GM18505 (cell line): Measurements from ENCODE around the gene MRFAP1.
"Not testable (repeated sequence)": the region's sequence is repeated elsewhere in the genome, so short reads cannot be mapped to it uniquely, and the experiment has no call there.

ENCODE experiments used
- ATAC-seq: cut with Tn5 transposase; IDR thresholded peaks from one replicate; pipeline ENCODE4 v1.9.1; 2021; ENCODE audit not compliant: unreplicated experiment
- POLR2A ChIP-seq: IDR thresholded peaks from 4 replicates; pipeline ENCODE4 v1.6.1; 2011; ENCODE audit warnings: borderline replicate concordance; ENCODE audit not compliant: insufficient read depth, insufficient read length; ENCODE audit errors: extremely low read depth

Gene MRFAP1

DNA sequence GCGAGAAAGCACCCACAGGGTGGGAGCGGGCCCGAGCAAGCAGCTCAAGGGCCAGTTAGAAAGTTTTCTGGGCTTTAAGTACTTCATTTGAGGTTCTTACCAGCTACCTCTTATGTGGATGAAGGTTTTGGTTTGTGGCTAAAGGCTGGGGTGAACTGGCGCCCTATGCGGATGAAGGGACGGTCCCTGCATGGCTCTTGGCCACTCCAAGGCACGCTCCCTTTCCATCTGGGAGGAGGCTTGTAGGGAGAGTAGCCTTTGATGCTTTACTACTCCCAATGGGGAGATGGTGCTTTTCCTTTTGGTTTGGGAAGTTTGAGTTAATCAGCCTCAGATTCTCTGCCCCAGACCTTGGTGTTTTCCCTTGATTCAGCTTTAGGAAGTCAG is 17.7 kb downstream of the MRFAP1 start:
- no peak for TF ChIP-seq POLR2A
- no peak for ATAC-seq

DNA sequence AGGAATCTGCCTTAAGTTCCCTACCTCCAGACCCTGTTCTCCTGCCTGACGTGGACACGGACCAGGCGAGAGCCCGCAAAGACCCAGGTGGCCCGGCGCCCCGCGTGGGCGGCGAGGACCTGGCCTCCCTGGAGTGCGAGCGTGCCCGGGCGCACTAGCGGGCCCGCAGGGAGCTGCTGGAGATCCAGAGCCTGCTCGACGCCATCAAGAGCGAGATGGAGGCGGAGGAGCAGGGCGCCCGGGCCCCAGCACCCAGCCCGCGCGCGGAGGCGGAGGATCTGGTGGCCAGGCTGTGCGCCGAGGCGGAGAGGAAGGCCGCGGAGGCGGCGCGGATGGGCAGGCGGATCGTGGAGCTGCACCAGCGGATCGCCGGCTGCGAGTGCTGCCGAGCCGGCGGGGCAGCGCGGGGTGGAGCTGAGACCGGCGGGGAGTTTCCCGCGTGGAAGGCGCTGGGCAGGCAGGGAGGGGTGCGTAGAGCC is 18.2 kb downstream of the MRFAP1 start:
- no peak for TF ChIP-seq POLR2A
- ATAC-seq: no peak

DNA sequence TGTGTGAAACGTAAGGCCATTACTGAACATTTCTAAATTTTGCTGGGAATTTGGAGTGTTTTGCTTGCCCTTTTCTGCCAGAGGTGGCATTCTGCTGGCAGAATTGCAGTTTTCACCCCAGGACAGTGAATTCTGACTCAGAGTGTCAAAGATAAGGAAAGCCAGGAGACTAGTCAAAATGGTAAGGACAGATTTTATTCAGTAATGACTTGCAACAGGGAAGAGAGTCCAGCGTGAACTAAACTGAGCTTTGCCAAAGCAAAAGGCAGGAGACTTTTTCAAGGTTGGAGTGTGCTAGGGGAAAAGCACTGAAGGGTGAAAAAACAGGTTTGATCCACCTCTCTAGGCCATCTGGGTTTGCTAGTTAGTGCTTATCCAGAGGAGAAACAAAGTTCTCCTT is 19.4 kb downstream of the MRFAP1 start:
- no peak for TF ChIP-seq POLR2A
- ATAC-seq: no peak

DNA sequence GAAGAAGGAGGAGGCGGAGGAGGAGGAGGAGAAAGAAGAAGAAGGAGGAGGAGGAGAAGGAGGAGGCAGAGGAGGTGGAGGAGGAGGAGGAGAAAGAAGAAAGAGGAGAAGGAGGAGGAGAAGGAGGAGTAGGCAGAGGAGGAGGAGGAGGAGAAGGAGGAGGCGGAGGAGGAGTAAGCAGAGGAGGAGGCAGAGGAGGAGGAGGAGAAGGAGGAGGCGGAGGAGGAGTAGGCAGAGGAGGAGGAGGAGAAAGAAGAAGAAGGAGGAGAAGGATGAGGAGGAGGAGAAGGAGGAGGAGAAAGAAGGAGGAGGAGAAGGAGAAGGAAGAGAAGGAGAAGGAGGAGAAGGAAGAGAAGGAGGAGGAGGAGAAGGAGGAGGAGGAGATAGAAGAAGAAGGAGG is 19.9 kb downstream of the MRFAP1 start:
- no peak for TF ChIP-seq POLR2A
- no peak for ATAC-seq

DNA sequence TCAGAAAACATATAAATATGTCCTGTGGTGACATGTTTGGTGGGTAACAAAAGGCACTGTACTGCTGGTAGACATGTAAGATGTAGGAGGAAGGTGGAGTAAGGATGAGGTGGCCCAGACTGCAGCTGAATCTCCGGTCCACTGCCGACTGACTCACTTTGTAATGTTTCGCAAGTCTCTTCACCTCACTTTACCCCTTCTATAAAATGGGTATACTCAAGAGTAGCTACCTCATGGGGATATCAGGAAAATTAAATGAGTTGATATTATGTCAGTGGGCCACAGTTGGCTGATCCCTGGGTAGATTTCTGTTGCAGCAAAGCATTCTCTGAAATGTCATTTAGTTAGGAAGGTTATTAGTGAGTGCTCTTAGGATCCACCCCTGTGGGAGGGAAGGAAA is 22.1 kb downstream of the MRFAP1 start:
- ATAC-seq: no peak
- no peak for TF ChIP-seq POLR2A

DNA sequence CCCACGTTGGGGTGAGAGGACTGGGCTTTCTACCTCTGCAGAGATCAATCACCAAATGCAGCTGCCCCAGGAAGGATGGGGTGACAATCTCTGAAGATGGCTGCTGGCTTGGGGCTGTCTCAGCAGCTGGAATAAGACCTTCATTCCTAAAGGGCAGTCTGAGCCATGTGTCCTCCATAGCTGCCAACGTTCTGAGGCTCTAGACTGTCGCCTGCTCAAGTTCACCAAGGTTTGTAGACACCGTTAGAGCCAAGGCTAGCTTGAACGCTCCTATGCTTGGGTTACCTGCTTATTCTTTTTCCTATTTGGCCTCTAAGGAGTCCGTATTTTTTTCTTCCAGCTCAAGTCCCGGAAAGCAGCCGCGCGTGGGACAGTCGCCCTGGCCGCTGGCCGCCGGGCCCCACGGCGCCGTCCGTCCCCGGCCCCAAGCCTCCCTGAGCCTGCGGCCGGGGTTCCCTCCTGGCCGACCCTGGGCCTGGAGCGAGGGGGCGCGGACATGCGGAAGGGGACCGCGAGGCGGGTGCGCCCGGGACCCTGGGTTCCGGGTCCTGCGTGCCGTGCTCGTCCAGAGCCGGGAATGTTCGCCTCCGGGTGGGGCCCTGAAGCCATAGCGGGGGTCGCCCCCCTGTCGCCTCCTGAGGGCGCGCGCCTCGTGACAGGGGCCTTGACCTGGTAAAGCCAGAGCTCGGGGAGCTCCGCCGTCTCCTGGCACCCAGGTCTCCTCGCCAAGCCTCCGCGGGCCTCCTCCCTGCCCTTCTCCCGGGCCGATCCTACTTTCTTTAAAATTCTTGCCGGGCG is 23.3 kb downstream of the MRFAP1 start:
- ATAC-seq: no peak
- no peak for TF ChIP-seq POLR2A

DNA sequence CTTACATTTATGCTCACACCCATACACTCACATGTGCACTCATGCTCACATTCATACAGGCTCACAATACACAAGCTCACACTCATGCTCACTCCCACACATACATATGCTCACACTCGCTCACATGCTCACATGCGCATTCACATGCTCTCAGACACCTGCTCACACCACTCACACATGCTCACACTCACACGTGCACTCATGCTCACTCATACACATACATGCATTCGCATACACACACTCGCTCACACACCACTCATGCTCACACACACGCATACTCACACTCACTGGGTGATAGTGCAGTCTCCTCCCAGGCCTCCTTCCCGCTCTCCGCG is 24.8 kb downstream of the MRFAP1 start:
- TF ChIP-seq POLR2A: no peak
- ATAC-seq: no peak

DNA sequence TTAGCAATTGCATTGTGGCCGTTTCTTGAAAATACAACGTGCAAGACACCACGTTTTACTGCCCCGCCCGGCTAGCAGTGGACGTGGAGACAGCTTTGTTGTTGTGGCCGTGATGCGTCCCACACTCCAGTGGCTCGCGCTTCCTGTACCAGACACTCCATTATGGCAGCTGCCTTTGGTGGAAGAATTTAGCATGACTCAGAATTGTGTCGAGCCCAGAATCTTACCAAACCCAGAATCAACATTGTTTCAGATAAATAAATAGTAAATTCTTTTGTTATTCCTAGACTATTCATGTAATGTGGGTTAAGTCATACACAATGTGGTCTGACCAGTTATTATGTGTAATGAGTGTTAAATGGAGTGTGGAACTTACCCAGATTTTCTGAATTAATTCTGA is 27.9 kb downstream of the MRFAP1 start:
- TF ChIP-seq POLR2A: no peak
- ATAC-seq: no peak

DNA sequence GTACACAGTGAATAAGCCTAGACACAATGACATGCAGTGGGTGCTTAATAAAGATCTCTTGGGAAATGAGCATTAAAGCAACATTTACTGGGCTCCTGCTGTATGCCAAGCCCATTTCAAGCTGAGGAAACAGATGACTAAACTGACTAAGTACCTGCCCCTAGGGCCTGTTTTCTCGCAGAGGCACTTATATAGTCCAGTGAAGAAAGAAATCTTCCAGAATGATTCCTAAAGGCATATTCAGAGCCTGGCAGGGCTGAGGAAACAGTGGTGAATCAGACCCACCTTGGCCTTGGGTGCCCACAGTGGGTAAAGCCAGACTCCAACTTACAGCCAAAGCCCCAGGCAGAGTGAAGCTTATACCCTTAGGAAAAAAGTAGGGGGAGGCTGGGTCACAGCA is 31.2 kb downstream of the MRFAP1 start:
- no peak for ATAC-seq
- TF ChIP-seq POLR2A: no peak

DNA sequence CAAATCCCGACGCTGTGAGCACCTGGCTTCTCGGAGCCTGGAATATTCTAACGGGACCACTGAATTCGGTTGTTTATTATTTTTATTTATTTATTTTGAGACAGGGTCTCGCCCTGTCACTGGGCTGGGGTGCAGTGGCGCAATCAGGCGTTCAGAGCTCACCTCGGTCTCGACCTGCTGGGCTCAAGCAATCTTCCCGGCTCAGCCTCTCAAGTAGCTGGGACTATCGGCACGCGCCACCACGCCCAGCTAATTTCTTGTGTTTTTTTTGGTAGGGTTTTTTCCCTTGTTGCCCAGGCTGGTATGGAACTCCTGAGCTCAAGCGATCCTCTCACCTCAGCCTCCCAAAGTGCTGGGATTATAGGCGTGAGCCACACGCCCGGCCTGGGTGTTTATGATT is 31.6 kb downstream of the MRFAP1 start:
- no peak for ATAC-seq
- TF ChIP-seq POLR2A: no peak

DNA sequence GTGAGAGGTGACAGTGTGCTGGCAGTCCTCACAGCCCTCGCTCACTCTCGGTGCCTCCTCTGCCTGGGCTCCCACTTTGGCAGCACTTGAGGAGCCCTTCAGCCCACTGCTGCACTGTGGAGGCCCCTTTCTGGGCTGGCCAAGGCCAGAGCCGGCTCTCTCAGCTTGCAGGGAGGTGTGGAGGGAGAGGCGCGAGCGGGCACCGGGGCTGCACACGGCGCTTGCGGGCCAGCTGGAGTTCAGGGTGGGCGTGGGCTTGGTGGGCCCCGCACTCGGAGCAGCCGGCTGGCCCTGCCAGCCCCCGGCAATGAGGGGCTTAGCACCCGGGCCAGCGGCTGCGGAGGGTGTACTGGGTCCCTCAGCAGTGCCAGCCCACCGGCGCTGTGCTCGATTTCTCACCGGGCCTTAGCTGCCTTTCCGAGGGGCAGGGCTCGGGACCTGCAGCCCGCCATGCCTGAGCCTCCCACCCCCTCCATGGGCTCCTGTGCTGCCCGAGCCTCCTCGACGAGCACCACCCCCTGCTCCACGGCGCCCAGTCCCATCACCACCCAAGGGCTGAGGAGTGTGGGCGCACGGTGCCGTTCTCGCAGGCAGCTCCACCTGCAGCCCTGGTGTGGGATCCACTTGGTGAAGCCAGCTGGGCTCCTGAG is 32.2 kb downstream of the MRFAP1 start:
- ATAC-seq: not testable (repeated sequence)

DNA sequence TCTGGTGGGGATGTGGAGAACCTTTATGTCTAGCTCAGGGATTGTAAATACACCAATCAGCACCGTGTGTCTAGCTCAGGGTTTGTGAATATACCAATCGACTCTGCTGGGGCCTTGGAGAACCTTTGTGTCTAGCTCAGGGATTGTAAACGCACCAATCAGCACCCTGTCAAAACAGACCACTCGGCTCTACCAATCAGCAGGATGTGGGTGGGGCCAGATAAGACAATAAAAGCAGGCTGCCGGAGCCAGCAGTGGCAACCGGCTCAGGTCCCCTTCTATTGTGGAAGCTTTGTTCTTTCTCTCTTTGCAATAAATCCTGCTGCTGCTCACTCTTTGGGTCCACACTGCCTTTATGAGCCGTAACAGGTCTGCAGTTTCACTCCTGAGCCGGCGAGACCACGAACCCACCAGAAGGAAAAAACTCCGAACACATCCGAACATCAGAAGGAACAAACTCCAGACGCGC is 32.7 kb downstream of the MRFAP1 start:
- ATAC-seq: not testable (repeated sequence)

DNA sequence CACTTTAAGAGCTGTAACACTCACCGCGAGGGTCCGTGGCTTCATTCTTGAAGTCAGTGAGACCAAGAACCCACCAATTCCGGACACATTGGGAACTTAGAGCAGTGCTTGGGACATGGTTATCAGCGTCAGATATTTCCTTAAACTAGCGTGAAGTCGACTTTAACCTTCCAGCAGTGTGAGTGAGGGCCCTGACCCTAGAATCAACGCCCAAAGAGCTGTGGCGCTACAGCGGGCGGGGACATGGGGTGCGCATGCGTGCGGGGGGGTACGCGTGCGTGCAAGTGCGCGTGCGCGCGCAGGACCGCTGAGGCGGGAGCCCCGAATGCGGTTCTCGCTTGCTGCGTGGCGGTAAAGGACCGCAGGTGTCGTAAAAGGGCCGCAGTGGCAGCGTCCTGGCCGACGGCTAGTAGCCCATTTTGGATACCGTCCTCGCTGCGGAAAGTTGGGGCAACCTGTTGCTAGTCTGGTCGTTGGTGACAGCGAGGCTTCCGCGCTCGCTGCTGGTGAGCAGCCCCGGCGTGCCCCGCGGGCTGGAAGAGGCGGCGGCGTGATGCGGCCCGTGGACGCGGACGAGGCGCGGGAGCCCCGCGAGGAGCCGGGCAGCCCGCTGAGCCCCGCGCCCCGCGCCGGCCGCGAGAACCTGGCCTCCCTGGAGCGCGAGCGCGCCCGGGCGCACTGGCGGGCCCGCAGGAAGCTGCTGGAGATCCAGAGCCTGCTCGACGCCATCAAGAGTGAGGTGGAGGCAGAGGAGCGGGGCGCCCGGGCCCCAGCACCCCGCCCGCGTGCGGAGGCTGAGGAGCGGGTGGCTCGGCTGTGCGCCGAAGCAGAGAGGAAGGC is 33.4 kb downstream of the MRFAP1 start:
- peak; percentile 77 for ATAC-seq
- peak; percentile 85 for TF ChIP-seq POLR2A
